ENCODE data around the gene NPPB.
A peak's percentile ranks its signal among the peaks of the same experiment; 100 is the strongest.

The NPPB gene

GRCh38 chr1:11880911-11881748, 22.4 kb upstream of the NPPB start:
- DNase-seq, result no peak

- DNase-seq, result no peak
Observed at GRCh38 chr1:11880181-11880575, 21.4 kb upstream of the NPPB start.

- no peak for DNase-seq
Observed at GRCh38 chr1:11879311-11880180, 20.8 kb upstream of the NPPB start.

- DNase-seq, result no peak
Observed at GRCh38 chr1:11878891-11879190, 20.1 kb upstream of the NPPB start.

GRCh38 chr1:11878081-11878890, 19.5 kb upstream of the NPPB start:
- DNase-seq, result no peak

GRCh38 chr1:11877074-11877473, 18.3 kb upstream of the NPPB start:
- DNase-seq, result no peak

GRCh38 chr1:11875094-11875493, 16.3 kb upstream of the NPPB start:
- DNase-seq, result no peak

GRCh38 chr1:11874624-11875023, 15.9 kb upstream of the NPPB start:
- no peak for DNase-seq

GRCh38 chr1:11874258-11874562, 15.5 kb upstream of the NPPB start:
- DNase-seq, result no peak

- no peak for DNase-seq
Observed at GRCh38 chr1:11873395-11874257, 14.9 kb upstream of the NPPB start.

GRCh38 chr1:11872545-11872944, 13.8 kb upstream of the NPPB start:
- DNase-seq, result no peak

GRCh38 chr1:11869650-11870207, 11.0 kb upstream of the NPPB start:
- no peak for DNase-seq

GRCh38 chr1:11869104-11869503, 10.4 kb upstream of the NPPB start:
- no peak for DNase-seq

- DNase-seq, result no peak
Observed at GRCh38 chr1:11868331-11868980, 9.7 kb upstream of the NPPB start.

GRCh38 chr1:11862890-11863289, 4.1 kb upstream of the NPPB start:
- DNase-seq, result no peak

GRCh38 chr1:11860587-11860986, 1.8 kb upstream of the NPPB start:
- DNase-seq, result no peak

GRCh38 chr1:11860083-11860482, 1.3 kb upstream of the NPPB start:
- no peak for DNase-seq

GRCh38 chr1:11858968-11859871, 475 bp upstream of the NPPB start:
- peak; percentile 59 for DNase-seq

- no peak for DNase-seq
Observed at GRCh38 chr1:11858158-11858557, 587 bp downstream of the NPPB start.

GRCh38 chr1:11857164-11857851, 1.4 kb downstream of the NPPB start:
- no peak for DNase-seq
